HG03025 (cell line): ENCODE results near the gene ZNF425.
"Not testable (repeated sequence)": the region's sequence is repeated elsewhere in the genome, so short reads cannot be mapped to it uniquely, and the experiment has no call there.

ENCODE experiments used
- ATAC-seq: cut with Tn5 transposase; IDR thresholded peaks from one replicate; pipeline ENCODE4 v1.9.1; 2021; ENCODE audit warnings: mild to moderate bottlenecking, moderate library complexity; ENCODE audit not compliant: unreplicated experiment, low FRiP score

ZNF425 gene

GRCh38 chr7:149133028-149133710 is 7.0 kb upstream of the ZNF425 start:
- ATAC-seq = no peak

- no peak for ATAC-seq
These were observed 4.6 kb upstream of the ZNF425 start for GRCh38 chr7:149130572-149131198.

- ATAC-seq = peak; percentile 43
These were observed 640 bp upstream of the ZNF425 start for GRCh38 chr7:149126662-149127266.

- ATAC-seq = no peak
These were observed 798 bp downstream of the ZNF425 start for GRCh38 chr7:149125189-149125862.

DNA sequence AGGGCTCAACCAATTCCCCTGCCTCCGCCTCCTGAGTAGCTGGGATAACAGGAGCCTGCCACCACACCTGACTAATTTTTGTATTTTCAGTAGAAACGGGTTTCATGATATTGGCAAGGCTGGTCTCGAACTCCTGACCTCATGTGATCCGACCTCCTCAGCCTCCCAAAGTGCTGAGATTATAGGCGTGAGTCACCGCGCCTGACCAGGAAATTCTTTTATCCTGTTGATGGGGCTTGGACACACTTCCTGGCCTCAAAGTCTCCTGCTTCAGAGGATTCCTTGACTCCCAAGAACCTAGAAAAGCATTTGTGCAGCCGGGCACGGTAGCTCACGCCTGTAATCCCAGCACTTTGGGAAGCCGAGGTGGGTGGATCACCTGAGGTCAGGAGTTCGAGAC is 16.2 kb downstream of the ZNF425 start:
- no peak for ATAC-seq

DNA sequence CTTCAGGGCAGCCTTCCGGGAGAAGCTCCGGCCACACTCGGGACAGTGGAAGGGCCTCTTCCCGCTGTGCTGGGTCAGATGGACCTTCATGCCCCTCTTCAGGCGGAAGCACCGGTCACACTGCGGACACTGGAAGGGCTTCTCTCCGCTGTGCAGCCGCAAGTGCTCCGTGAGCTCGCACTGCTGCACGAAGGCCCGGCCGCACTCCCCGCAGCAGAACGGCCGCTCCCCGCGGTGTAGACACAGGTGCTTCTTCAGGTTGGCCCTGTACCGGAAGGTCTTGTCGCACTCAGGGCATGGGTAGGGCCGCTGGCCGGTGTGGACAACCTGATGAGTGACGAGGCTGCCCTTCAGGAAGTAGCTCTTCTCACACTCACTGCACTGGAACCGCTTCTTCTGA is 21.4 kb downstream of the ZNF425 start:
- ATAC-seq = no peak

DNA sequence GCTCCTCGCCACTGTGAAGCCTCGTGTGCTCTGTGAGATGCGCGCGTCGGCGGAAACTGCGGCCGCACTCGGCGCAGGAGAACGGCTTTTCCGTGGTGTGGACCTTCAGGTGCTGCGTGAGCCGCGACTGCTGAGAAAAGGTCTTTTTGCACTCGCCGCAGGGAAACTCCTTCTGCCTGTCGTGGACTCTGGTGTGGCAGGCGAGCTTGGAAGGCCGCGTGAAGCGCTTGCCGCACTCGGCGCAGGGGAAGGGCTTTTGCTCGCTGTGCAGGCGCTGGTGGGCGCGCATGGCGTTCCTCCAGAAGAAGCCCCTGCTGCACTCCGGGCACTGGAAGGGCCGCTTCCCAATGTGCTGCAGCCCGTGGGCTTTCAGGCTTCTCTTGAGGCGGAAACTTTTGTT is 21.9 kb downstream of the ZNF425 start:
- ATAC-seq = no peak

DNA sequence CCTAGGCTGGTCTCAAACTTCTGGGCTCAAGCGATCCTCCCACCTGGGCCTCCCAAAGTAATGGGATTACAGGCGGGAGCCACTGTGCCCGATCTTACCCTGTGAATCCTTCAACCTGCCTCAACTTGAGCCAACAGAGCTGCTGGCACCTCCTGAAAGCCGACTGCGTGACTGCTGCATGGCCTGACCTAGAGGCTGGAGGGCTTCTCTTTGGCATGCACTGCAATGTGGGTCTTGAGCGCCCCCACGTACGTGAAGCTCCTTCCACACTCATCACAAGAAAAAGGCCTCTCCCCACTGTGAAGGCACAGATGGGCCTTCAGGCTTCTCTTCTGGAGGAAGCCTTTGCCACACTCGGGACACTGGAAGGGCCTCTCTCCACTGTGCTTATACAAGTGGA is 22.7 kb downstream of the ZNF425 start:
- no peak for ATAC-seq

DNA sequence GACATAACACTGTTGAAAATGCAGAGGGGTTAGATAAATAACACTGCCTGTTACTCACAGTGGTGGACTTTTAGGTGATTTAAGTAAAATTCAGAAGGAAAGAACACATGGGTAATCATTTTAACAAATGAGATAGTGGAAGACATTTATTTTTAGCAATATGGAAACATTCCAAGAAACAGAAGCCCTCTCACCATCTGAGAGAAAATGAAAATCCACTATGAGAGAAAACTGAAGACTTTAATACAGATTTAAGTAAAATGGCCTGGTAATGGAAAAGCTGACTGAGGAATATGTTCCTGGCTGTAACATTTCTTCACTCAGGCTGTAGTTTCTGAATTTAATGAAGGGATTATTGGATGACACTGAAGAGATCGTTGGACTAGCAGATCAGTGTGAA is 23.5 kb downstream of the ZNF425 start:
- no peak for ATAC-seq

DNA sequence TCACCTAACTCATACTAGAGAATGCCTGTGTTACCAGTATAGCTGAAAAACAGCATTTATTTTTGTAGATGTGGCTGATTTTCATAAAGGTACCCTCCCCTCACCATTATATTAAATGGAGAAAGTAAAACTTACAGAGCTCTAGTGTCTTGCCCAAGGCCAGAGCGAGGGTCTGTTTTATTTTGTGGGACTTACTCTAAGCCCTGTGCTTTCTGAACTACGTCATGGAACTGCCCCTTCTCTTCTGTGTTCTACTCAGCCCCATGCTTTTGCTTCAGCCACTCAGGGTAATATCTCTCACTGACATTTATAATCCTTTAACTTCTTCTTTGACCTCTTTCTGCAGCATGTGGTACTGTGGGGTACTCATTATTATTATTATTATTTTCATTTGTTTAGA is 25.3 kb downstream of the ZNF425 start:
- no peak for ATAC-seq

GRCh38 chr7:149099058-149099457 is 27.1 kb downstream of the ZNF425 start:
- no peak for ATAC-seq

DNA sequence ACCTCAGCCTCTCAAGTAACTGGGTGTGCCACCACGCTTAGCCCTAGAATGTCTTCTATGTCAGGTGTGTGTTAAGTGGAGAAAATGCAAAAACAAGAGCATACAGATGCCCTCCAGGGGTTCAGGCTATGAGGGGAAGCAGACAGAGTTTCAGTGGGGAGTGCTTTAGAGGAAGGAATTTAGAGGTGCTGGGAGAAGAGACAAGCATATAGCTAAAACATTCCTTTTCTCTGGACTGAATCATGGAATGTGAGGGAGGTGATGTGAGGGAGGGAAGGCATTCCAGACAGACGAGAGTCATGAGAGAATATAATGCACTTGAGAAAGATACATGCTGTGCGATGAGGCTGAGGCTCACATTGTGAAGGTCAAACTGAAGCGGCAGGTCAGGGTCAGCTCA is 29.0 kb downstream of the ZNF425 start:
- ATAC-seq = no peak

- ATAC-seq = no peak
These were observed 32.9 kb downstream of the ZNF425 start for GRCh38 chr7:149093228-149093627.

- ATAC-seq = not testable (repeated sequence)
These were observed 33.9 kb downstream of the ZNF425 start for GRCh38 chr7:149092244-149092643.

- ATAC-seq = peak; percentile 88
These were observed 35.5 kb downstream of the ZNF425 start, which contains the start of gene ZNF786 for GRCh38 chr7:149090397-149091195. Gene ZNF786, minus strand, starts transcription at chr7:149090718. Its CDS starts 78 bp downstream, at chr7:149090640.

DNA sequence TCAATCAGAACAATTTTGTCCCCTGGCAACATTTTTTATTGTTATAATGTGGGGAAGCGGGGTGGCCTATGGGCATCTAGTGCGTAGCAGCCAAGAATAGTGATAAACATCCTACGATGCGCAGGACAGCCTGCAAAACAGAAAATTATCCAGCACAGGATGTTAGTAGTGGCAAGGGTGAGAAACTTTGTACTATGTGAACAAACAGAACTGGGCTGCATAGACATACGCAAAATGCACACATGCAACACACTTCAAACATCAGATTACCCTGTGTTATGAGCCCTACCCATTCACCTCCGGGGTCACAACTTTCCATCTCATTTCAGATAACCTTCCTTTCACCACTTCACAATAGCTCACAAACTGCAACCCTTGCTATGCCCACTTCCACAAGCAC is 38.7 kb downstream of the ZNF425 start:
- ATAC-seq = no peak

- no peak for ATAC-seq
These were observed 40.3 kb downstream of the ZNF425 start for GRCh38 chr7:149085866-149086265.

GRCh38 chr7:149084407-149084806 is 41.7 kb downstream of the ZNF425 start:
- no peak for ATAC-seq

DNA sequence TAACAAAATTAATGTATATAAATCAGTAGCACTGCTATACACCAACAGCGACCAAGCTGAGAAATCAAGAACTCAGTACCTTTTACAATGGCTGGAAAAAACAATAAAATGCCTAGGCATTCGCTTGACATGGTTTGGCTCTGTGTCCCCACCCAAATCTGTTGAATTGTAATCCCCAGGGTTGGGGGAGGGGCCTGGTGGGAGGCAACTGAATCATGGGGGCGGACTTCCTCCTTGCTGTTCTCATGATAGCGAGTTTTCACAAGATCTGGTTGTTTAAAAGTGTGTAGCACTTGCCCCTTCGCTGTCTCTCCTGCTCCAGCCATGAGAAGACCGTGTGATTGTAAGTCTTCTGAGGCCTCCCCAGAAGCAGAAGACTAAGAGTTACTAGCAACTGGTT is 44.2 kb downstream of the ZNF425 start:
- ATAC-seq = no peak

GRCh38 chr7:149077594-149077993 is 48.5 kb downstream of the ZNF425 start:
- ATAC-seq = no peak

- no peak for ATAC-seq
These were observed 50.8 kb downstream of the ZNF425 start for GRCh38 chr7:149075286-149075685.
